Measurements from ENCODE around the gene ZSWIM3.
A peak's percentile ranks its signal among the peaks of the same experiment; 100 is the strongest.
"Not testable (repeated sequence)": the region's sequence is repeated elsewhere in the genome, so short reads cannot be mapped to it uniquely, and the experiment has no call there.

ZSWIM3 gene

DNA sequence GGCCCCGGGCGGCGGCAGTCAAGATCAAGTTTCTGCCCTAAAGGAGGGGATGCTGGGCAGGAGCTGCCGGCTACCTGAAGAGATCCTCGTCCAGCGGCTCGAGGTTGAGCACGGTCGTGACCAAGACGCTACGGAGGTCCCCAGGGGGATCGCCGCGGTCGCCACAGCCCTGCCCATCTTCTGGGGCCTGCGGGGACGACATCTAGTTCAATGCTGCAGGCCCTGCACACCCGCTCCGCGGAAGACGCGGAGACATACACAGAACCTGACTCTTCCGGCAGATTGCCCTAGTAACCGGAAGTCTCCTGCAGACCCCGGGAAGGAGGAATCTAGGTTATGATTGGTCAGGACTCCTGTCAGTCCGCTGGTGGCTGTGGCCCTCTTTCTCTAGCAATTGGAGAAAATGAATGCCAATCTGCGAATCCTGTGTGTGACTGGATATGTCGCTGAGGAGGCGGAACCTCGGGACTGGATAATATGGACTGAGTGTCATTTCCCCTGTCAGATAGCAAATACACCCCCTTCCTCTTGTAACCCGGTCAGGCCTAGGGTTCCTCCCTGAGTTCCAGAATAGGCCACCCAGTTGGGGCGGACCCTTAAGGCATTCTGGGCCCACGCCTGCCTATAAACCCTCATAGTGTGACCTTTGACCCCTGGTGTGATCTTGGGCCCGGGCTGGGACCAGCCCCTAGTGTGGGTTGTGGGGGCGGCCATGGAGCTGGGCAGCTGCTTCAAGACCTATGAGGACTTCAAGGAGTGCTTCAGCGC is at the start of gene ZSWIM3, which contains the start of gene ACOT8:
Gene ZSWIM3 (plus strand): TSS at position 501 of the 768 bp plus-strand sequence. CDS start 212 bp downstream, at position 713.
Gene ACOT8 (minus strand): TSS at position 279 of the 768 bp plus-strand sequence. CDS start 77 bp downstream, at position 202.
- peak; percentile 100 for DNase-seq (ENCODE audit: low read depth, low spot score)

DNA sequence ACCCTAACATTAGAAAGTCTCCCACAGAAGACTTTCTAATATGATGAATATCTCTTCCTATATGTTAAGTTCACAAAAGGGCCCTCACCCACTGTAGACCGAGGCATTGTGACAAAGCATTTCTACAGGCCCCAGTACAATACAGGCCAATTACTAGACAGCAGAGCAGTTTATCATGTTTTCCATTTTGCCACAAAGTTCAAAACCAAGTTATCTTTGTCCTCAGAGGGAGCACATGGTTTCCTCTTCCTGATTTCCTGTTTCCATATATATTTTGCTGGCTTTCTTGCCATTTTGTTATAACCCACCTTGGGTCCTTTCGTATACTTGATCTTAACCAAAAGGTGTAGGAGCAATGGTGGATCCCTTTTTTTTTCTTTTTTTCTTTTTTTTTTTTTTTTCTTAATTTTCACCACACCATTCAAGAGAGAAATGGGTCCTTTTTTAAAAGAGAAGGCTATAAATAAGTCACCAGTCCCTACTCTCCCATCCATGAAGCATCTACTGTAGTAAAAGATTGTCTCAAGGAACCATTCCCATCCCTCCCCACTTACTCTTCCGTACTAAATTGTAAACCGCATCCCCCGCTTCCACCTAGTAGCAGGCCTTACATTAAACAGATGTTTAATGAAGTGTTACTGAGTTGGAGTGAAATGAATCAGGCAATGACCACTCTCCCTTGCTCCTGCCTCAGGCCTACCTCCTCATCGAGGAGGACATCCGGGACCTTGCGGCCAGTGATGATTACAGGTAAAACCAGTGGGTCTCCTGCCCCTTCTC is 47.0 kb upstream of the ZSWIM3 start:
- DNase-seq (ENCODE audit: low read depth, low spot score) = no peak

- peak; percentile 100 for DNase-seq (ENCODE audit: low read depth, low spot score)
Measured at GRCh38 chr20:45812157-45813005, 45.0 kb upstream of the ZSWIM3 start, which contains the start of gene UBE2C. Gene UBE2C, plus strand, starts transcription at chr20:45812644. Its CDS starts 52 bp downstream, at chr20:45812696.

DNA sequence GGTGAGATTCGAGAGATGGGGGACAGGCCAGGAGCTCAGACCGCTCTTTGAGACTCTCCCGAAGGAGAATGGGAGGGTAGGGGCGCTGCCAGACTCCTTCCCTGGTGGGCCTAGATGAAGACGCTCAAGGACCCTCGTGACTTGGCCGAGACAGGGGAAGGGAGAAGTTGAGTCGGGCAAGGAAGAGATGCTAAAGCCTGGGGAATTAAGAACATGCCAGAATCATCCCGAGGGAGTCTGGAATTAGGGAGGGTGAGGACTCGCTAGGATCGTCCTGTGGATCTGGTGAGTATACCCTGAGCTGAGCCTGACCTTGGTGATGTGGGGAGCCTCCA is 44.4 kb upstream of the ZSWIM3 start:
- DNase-seq (ENCODE audit: low read depth, low spot score) = no peak

- DNase-seq (ENCODE audit: low read depth, low spot score) = no peak
Measured at GRCh38 chr20:45813489-45813888, 43.9 kb upstream of the ZSWIM3 start.

- DNase-seq (ENCODE audit: low read depth, low spot score) = no peak
Measured at GRCh38 chr20:45814314-45814713, 43.1 kb upstream of the ZSWIM3 start.

DNA sequence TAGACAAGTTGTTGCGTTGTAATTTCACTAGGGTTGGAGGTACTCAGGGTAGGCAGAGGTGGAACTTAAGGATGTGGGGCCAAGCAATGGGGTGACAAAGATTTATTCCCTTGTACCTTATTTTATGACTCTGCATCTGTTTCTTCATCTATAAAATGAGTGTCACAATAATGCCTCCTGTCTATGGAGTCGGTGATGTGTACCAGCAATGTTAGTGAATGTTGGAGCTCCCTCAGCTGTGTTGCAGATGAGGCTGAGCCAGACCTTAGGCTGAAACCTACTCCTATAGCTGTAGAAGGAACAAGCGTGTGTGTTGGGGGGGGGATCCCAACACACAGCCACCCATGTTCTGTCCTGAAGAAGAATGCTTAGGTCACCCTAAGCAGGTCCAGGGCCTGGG is 40.5 kb upstream of the ZSWIM3 start:
- DNase-seq (ENCODE audit: low read depth, low spot score) = no peak

- no peak for DNase-seq (ENCODE audit: low read depth, low spot score)
Measured at GRCh38 chr20:45817376-45818194, 39.8 kb upstream of the ZSWIM3 start.

DNA sequence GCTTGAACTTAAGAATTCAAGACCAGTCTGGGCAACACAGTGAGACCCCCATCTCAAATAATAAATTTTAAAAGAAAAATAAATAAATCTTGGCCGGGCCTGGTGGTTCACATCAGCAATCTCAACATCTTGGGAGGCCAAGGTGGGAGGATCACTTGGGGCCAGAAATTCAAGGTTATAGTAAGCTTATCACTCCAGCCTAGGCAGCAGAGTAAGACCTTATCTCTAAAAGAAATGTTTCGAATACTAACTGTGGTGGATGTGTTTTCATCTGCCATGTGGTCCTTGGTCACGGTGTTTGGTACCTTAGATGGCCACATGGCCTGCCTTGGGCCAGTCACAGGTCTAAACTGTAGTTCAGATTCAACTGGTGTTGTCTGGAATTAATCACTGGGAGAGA is 39.2 kb upstream of the ZSWIM3 start:
- DNase-seq (ENCODE audit: low read depth, low spot score) = no peak

- DNase-seq (ENCODE audit: low read depth, low spot score) = no peak
Measured at GRCh38 chr20:45819466-45819865, 37.9 kb upstream of the ZSWIM3 start.

DNA sequence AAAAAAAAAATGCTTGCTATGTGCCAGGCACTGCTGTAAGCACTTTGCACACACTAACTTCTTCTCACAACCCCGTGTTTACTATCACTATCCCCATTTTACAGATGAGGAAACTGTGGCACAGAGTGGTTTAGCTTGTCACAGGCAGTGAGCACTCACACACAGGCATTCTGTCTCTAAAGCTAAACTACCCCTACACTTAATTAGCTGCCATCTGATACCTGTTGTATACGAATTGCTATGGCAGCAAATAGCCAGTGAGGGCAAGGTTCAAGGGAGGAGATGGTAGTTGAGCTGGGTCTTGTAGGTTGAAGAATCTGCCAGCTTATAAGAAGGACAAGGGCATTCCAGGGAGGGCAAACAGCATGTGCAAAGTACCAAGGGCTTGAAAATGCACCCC is 35.5 kb upstream of the ZSWIM3 start:
- no peak for DNase-seq (ENCODE audit: low read depth, low spot score)

DNA sequence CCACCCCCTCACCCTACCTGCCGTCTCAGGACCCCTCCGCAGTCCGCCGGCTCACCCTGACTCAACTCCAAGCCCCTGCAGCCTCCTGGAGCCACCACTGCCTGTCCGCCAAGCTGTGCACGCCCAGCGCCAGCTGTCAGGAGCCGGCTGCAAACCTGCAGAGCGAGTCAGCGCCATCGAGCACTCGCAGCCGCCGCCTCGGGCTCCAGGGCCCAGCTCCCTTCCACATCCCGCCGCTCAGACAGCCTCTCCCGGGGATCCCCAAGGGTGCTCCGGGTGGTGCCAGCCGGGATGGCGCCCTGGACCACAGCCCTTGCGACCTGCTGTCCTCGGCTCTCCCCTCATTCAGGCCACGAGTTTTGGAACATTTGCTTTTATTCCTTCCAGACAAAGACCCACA is 34.6 kb upstream of the ZSWIM3 start:
- DNase-seq (ENCODE audit: low read depth, low spot score) = no peak

DNA sequence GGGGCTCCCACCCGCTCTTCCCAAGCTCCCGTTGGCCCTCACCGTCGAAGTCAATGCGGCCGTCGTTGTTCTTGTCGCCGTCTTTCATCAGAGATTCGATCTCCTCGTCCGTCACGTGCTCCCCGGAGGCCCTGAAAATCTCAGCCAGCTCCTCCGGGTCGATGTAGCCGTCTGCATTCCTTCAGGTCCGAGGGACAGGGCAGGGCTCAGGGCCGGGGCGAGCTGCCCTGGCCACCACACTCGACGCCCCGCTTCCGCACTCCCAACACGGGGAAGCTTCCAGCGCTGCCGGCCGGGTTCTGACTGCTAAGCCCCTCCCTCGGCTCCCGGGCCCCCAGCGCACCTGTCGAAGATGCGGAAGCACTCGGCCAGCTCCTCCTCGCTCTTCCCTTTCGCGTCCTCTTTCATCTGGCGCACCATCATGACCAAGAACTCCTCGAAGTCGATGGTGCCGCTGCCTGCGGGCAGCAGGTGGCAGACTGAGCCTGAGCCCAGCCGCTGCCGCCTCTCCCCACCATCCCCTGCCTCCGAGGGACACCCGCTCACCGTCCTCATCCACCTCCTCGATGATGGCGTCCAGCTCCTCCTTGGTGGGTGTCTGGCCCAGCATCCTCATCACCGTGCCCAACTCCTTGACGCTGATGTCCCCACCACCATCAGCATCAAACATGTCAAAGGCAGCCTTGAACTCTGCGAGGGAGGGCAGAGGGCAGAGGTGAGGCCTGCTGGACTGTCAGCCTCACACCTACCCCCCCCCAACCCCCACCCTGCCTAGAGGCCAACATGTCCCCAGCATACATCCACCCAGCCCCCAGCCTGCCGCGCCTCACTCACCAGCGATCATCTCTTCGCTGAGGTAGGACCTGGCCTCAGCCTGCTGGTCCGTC is 33.2 kb upstream of the ZSWIM3 start:
- no peak for DNase-seq (ENCODE audit: low read depth, low spot score)

DNA sequence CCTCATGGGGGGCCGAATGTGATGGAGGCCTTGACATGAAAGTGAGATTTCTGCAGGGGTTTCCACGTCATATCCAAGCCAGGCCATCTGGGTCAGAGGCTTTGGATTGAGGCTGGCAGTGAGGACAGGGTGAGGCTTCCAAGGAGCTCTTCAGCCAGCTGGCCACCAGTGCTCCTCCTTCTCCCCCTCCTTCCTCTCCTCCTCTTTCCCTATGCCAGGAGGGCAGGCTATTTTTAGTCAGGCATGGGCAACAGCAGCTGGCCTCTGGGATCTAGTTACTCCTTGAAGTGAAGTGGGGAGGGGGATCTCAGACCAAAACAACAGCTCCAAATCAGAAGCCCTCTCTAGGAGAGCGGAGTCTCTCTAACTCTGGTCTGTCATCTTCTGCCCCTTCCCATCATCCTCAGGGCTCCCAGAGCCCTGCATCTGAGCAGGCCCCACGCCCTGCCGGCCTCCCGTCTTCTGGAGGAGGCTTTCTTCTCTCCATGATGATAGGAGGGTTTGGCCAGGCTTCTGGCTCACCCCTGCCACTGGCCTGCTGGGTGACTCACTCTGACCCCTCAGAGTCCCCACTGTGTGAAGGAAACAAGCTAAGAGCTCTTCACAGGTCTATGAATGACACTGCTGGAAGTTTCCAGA is 30.9 kb upstream of the ZSWIM3 start:
- no peak for DNase-seq (ENCODE audit: low read depth, low spot score)

DNA sequence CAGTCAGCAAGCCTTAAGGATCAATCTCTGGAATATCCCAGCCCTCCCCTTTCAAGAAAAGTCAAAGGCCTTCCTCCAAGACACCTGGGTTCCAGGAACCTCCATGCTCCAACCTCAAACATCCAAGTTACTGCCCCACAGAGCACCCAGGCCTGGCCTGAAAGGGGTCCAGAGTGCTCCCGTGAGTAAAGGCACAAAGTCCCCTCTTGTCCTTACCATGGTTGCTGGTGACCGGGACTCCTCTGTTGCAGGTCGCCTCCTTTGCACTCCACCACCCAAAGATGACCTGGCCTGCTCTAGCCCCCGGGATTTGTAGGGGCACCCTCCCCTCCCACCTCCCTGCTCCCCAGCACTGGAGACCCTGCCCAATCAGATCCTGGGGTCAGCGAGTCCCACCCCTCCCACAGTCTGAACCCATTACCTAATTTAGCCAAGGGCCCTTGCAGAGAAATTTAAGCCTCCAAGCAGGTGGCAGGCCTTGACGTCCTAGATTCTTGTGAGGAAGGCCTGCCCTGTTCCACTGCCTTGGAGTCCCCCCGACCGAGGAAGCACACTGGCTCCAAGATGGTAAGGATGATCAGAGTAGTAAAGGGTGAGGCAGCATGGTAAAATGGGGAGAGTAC is 30.3 kb upstream of the ZSWIM3 start, which contains the start of gene TNNC2:
Gene TNNC2 (minus strand): TSS at position 283 of the 623 bp plus-strand sequence. CDS start 64 bp downstream, at position 219.
- DNase-seq (ENCODE audit: low read depth, low spot score) = no peak

DNA sequence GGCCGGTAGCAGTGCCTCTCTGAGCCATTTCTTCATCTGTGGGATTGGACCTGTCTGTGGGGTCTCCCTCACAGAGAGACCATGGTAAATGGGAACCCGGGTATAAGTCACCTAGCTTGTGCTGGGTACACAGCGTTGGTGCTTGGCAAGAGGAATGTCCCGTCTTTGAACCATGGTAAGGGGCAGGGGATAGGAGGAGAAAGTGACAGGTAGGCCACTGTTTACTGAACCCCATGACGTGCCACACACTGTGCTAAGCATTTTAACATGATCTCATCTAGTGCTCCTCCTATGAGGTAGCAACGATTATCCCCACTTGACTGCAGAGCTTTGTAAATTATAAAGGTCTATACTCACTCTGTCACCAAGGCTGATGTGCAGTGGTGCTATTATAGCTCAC is 29.7 kb upstream of the ZSWIM3 start:
- no peak for DNase-seq (ENCODE audit: low read depth, low spot score)

GRCh38 chr20:45828589-45828988 is 28.8 kb upstream of the ZSWIM3 start:
- DNase-seq (ENCODE audit: low read depth, low spot score) = no peak

GRCh38 chr20:45829673-45830106 is 27.7 kb upstream of the ZSWIM3 start:
- not testable (repeated sequence) for DNase-seq (ENCODE audit: low read depth, low spot score)

- DNase-seq (ENCODE audit: low read depth, low spot score) = no peak
Measured at GRCh38 chr20:45832619-45833018, 24.8 kb upstream of the ZSWIM3 start.
